GM10248 (cell line): ENCODE results near the gene FMNL3.
"Not testable (repeated sequence)": the region's sequence is repeated elsewhere in the genome, so short reads cannot be mapped to it uniquely, and the experiment has no call there.

Source experiments
- CTCF ChIA-PET: fragments of 300-600 bp; sonication (Branson Sonifier 250); formaldehyde crosslinking; extraction: SDS; loops from one replicate; lab custom pipeline; 2021; ENCODE audit warnings: antibody characterized with exemption; lab: Yijun Ruan, JAX
- POLR2A ChIA-PET: fragments of 350-650 bp; sonication (Branson Sonifier 250); formaldehyde crosslinking; extraction: SDS; loops from one replicate; lab custom pipeline; 2020; ENCODE audit warnings: antibody characterized with exemption; lab: Yijun Ruan, JAX
- DNase-seq: peaks from one replicate; pipeline ENCODE4 v3.0.0; 2012; ENCODE audit errors: extremely low spot score
- TF ChIP-seq, protein P1 (sequence below): IDR thresholded peaks from 2 replicates; pipeline ENCODE4 v1.5.1; 2012; ENCODE audit warnings: mild to moderate bottlenecking, low read depth; ENCODE audit errors: extremely low read depth, missing control alignments, control extremely low read depth

FMNL3 gene

DNA sequence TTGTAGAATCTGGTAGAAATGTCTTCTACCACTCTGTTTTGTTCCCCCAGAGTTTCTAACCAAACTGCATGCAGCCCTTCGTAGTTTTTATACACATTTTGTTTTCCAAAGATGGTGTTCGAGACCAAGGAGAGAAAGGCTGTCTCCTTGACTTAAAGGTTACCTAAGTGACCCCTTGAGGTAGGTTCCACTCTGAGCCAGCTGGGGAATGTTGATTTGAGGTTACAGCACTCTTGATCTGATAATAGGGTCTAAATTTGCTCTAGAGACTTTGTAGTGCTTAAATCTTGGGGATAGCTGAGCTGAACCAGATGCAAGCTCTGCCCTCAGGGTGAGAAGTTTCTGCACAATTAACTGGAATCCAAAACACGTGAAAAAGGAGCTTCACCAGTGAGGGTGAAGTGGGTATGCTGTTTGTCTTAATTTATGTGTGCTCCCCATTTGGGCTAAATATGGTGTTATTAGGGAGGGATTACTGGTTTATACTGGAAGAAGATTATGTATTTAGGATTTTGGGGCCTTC is 37.2 kb upstream of the FMNL3 start:
- CTCF ChIA-PET = interaction anchor here (1.0 to 6.6 kb wide), 7 partner anchors 9 to 366 kb away, joined by 3 to 51 read pairs (median 4); no protein-coding TSS in a partner anchor
- TF ChIP-seq, protein P1, sequence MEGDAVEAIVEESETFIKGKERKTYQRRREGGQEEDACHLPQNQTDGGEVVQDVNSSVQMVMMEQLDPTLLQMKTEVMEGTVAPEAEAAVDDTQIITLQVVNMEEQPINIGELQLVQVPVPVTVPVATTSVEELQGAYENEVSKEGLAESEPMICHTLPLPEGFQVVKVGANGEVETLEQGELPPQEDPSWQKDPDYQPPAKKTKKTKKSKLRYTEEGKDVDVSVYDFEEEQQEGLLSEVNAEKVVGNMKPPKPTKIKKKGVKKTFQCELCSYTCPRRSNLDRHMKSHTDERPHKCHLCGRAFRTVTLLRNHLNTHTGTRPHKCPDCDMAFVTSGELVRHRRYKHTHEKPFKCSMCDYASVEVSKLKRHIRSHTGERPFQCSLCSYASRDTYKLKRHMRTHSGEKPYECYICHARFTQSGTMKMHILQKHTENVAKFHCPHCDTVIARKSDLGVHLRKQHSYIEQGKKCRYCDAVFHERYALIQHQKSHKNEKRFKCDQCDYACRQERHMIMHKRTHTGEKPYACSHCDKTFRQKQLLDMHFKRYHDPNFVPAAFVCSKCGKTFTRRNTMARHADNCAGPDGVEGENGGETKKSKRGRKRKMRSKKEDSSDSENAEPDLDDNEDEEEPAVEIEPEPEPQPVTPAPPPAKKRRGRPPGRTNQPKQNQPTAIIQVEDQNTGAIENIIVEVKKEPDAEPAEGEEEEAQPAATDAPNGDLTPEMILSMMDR = no peak
- POLR2A ChIA-PET = no interaction called here
- DNase-seq = no peak

DNA sequence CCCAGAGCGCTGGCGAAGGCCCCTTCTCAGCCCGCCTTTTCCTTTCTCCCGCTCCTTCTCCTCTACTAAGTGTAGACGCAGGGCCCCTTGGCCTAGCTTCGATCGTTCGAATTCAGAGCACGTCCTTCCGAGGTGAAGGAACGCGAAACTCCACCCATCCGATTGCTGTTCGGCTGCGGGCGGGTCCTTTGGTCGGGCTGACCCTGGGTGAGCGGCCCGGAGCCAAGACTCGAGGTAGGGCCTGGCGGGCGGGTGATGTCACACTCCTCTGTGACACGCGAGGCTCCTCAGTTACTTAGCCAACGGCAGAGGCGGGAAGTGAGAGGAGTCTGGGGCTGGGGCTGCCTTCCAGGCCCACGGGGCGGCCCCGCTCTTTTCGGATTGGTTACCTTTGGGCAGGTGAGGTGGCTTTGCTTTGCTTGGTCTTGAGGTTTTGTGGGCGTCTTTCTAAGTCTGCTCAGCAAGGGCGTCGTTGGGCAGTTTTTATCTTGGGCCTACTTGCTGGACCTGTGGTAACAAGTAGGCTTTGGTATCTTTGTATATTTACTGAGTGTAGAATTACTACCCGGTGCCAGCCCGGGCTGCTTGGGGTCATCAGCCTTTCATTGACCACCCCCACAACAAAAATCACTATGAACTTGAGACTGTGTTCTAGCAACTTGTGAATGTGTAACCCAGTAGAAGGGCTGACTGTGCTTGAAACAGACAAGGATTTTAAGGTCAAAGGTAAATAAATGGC is 34.8 kb upstream of the FMNL3 start:
- TF ChIP-seq, protein P1 = no peak
- CTCF ChIA-PET = interaction anchor here (0.5 to 3.3 kb wide), 59 partner anchors 7 to 400 kb away, joined by 3 to 48 read pairs (median 6); partner anchors contain the start of genes BCDIN3D, FMNL3 and PRPF40B
- DNase-seq = peak; percentile 81
- POLR2A ChIA-PET = interaction anchor here (0.7 to 1.8 kb wide), 17 partner anchors 12 to 175 kb away, joined by 3 to 11 read pairs (median 5); partner anchors contain the start of gene NCKAP5L

DNA sequence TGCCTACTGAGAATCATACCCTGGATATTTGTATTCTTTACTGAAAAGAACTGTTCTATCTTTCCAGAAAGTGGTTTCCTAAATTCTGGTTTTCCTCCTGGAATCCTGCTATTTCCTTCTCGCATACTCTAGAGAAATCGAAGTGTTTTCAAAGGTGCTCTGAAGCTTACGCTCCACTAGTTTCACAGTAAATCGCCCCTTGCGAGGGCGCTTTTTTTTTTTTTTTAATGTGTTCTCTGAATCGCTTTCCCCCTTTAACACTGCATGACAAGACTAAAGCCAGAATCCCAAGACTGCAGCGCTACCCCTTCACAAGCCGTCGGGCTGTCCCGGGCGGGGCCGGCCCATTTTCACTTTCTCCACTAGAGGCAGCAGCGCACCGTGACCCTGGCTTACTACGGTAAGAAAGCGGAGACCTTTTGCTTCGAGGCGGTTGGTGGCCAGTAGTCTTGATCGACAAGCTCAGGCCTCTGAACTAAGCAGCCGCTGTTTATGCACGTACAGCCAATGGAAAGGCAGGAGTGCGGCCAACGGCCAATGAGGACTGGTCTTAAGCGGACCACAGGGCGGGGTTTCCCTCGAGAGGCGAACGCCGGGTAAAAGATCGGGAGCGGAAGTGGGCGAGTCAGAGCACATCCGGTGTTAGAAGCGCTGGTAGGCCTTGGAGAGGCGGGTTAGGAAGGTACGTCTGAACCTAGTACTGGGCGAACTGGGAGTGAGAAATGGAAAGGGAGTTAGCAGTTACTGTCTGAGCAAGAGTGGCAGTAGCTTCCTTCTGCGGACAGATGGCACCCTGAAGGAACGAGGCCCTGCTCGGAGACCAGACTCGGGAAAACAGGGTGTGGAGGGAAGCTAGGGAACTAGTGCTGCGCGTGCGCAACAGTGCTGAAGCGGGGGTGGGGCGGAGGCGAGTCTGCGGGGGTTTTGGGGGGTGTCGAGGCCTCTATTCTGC is 34.0 kb upstream of the FMNL3 start, which contains the start of gene TMBIM6:
TSS of gene TMBIM6 (plus strand) at position 628 of the 952 bp plus-strand sequence. CDS start 10,937 bp downstream, outside the sequence.
- peak; percentile 95 for DNase-seq
- ChIA-PET CTCF (interaction anchor here (0.5 to 3.3 kb wide), 60 partner anchors 8 to 399 kb away, joined by 3 to 48 read pairs (median 6); partner anchors contain the start of genes BCDIN3D, FMNL3 and PRPF40B), POLR2A (interaction anchor here (0.5 to 1.8 kb wide), 27 partner anchors 13 to 633 kb away, joined by 3 to 11 read pairs (median 4); partner anchors contain the start of genes NCKAP5L and TROAP)
- TF ChIP-seq, protein P1 = peak; percentile 95

DNA sequence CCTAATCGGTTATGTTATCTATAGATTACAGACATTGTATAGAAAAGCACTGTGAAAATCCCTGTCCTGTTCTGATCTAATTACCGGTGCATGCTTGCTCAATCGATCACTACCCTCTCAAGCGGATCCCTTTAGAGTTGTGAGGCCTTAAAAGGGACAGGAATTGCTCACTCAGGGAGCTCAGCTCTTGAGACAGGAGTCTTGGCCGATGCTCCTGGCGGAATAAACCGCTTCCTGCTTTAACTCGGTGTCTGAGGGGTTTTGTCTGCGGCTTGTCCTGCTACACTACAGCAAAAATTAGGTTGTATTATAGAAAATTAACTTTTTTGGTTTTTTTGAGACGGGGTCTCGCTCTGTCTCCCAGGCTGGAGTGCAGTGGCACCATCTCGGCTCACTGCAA is 33.1 kb upstream of the FMNL3 start:
- not testable (repeated sequence) for DNase-seq
- ChIA-PET POLR2A (interaction anchor here (0.6 to 1.8 kb wide), 3 partner anchors 14 to 112 kb away, joined by 4 to 11 read pairs (median 7); no protein-coding TSS in a partner anchor), CTCF (interaction anchor here (1.2 to 3.3 kb wide), 26 partner anchors 8 to 382 kb away, joined by 3 to 48 read pairs (median 8); partner anchors contain the start of genes BCDIN3D, FMNL3 and PRPF40B)

DNA sequence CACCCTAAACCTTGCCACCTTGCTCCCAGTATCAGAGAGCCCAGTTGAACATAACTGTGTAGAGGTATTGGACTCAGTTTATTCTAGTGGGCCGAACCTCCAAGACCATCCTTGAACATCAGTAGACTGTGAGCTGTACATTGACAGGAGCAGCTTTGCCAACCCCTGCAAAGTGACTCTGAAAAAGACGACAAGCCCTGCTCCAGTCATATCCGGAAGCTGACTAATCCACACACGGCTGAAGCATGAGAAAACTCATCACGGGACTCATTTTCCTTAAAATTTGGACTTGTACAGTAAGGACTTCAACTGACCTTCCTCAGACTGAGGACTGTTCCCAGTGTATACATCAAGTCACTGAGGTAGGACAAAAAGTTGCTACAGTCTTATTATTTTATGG is 31.5 kb upstream of the FMNL3 start:
- CTCF ChIA-PET = interaction anchor here (1.0 to 2.5 kb wide), 6 partner anchors 10 to 90 kb away, joined by 3 to 7 read pairs (median 4); no protein-coding TSS in a partner anchor
- DNase-seq, POLR2A ChIA-PET: not testable (repeated sequence)

DNA sequence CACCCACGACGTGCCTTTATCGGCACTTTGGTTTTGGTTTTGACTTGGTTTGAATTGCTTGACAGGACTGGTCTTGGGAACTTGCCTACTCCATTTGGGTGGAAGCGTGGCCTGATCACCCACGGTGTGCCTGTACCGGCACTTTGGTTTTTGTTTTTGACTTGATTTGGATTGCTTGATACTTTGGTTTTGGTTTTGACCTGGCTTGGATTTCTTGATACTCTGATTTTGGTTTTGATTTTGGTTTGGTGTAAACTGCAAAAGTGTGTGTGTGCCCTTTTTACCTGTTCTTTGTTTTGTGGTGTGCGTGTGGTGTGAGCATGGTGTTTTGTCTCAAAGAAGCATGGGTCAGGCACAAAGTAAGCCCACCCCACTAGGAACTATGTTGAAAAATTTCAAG is 27.7 kb upstream of the FMNL3 start:
- DNase-seq, POLR2A ChIA-PET, CTCF ChIA-PET: not testable (repeated sequence)

DNA sequence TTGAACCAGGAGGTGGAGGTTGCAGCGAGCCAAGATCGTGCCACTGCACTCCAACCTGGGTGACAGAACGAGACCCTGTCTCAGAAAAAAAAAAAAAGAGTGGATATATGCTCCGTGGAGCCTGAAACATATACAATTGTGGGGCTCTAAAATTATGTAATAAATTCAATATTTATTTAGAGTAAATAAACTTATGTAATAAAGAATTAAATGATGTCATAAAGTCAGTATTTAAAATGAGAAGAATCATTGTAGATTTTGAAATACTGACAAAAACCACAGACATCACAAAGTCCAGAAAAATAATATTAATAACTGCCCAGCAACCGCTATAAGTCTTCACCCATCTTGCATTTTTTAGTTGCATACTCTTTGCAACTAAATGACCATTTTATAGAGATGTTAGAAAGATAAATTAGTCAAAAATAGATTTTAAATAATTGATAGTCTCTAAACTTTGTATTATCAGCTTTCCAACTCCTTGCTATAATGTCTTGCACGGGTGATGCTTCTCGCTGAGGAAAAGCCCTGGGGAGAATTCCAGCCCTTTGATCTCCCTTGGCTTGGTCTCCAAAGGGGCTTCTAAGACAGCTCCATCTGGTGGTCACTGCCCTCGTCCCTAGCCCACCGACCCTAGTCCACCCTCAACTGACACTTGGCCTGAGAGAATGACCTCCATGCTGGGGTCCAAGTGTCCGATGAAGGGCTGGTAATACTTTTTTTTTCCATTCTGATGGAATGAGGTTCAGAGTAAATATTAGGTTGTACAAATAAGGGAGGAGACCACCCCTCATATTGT is 26.2 kb upstream of the FMNL3 start:
- DNase-seq = no peak
- ChIA-PET CTCF (interaction anchor here (1.5 to 2.0 kb wide), 2 partner anchors 7 to 10 kb away, joined by 3 to 6 read pairs; partner anchors contain the start of gene TMBIM6), POLR2A (interaction anchor here (0.6 kb wide), 1 partner anchor 20 kb away, joined by 6 read pairs; no protein-coding TSS in a partner anchor)
- TF ChIP-seq, protein P1 = no peak
